MCF 10A (cell line): ENCODE data around the gene SLC25A42. TPM values are rescaled to one million over a fixed set of nuclear protein-coding genes. Genes with fewer than 3 reads are reported as not detected.
"Not testable (repeated sequence)": the region's sequence is repeated elsewhere in the genome, so short reads cannot be mapped to it uniquely, and the experiment has no call there.

Experiments used
- BruUV-seq: library from RNA; stranded (reverse); fragments of 400-500 nt; replicated peaks from 2 replicates; lab custom pipeline; 2021; lab: Mats Ljungman, UMichigan
- CTCF ChIA-PET: fragments of 300-600 bp; sonication (Branson Sonifier 250); formaldehyde crosslinking; extraction: SDS; loops from one replicate; lab custom pipeline; 2021; ENCODE audit warnings: antibody characterized with exemption, inconsistent platforms; lab: Yijun Ruan, JAX
- POLR2A ChIA-PET: fragments of 300-600, 350-650 bp; sonication (Branson Sonifier 250); formaldehyde crosslinking; extraction: SDS; loops from one replicate; lab custom pipeline; 2020; ENCODE audit warnings: antibody characterized with exemption, inconsistent platforms; lab: Yijun Ruan, JAX
- DNase-seq: peaks from one replicate; pipeline ENCODE4 v3.0.0-alpha.2; 2018; ENCODE audit not compliant: unreplicated experiment
- H3K27ac Mint-ChIP-seq: one replicate; pipeline ENCODE4 v1.8.0; 2022; ENCODE audit warnings: mild to moderate bottlenecking, low read depth, mixed read lengths; ENCODE audit not compliant: unreplicated experiment
- H3K27me3 Mint-ChIP-seq: one replicate; pipeline ENCODE4 v1.8.0; 2022; ENCODE audit warnings: mixed read lengths; ENCODE audit not compliant: insufficient read depth, unreplicated experiment
- H3K36me3 Mint-ChIP-seq: one replicate; pipeline ENCODE4 v1.8.0; 2022; ENCODE audit warnings: mild to moderate bottlenecking, moderate library complexity, mixed read lengths; ENCODE audit not compliant: insufficient read depth, unreplicated experiment
- H3K4me1 Mint-ChIP-seq: one replicate; pipeline ENCODE4 v1.8.0; 2022; ENCODE audit warnings: mixed read lengths; ENCODE audit not compliant: insufficient read depth, unreplicated experiment
- H3K4me3 Mint-ChIP-seq: one replicate; pipeline ENCODE4 v1.8.0; 2022; ENCODE audit warnings: mild to moderate bottlenecking, moderate library complexity, mixed read lengths; ENCODE audit not compliant: unreplicated experiment
- H3K9me3 Mint-ChIP-seq: one replicate; pipeline ENCODE4 v1.8.0; 2022; ENCODE audit warnings: mixed read lengths; ENCODE audit not compliant: unreplicated experiment
- CTCF ChIP-seq: fragments of 200-600 bp; IDR thresholded peaks from one replicate; pipeline ENCODE4 v1.8.0; 2022; ENCODE audit warnings: antibody characterized with exemption, mild to moderate bottlenecking; ENCODE audit not compliant: unreplicated experiment
- intact Hi-C: fragments of 100-400 bp; cut with micrococcal nuclease; formaldehyde crosslinking; loops from 2 replicates; pipeline ENCODE4 v1.14.1; 2022
- total RNA-seq: library from RNA; stranded (reverse); gene quantifications from 2 replicates; pipeline ENCODE4 v1.2.3, GENCODE V29; 2022

The SLC25A42 gene
- total RNA-seq, 1 experiment from 2014 or later: 3.1 TPM

GRCh38 chr19:19105365-19106055 is 41.7 kb downstream of the SLC25A42 start:
- Mint-ChIP-seq H3K9me3 (no peaks in the 10 kb centered on the region), H3K4me3 (no peak overlapping the region), H3K27me3 (no peaks in the 10 kb centered on the region), H3K27ac (no peak overlapping the region), H3K4me1 (no peaks in the 10 kb centered on the region), H3K36me3 (peaks cover 6% of the 10 kb centered on the region)
- intact Hi-C loops: no loop called here
- ChIA-PET POLR2A (no interaction called here), CTCF (no interaction called here)
- TF ChIP-seq CTCF: no peak
- no TSS peak for BruUV-seq
- DNase-seq: no peak

- Mint-ChIP-seq H3K27ac (no peak overlapping the region), H3K9me3 (no peaks in the 10 kb centered on the region), H3K4me3 (no peak overlapping the region), H3K36me3 (peaks cover 6% of the 10 kb centered on the region), H3K4me1 (no peaks in the 10 kb centered on the region), H3K27me3 (no peaks in the 10 kb centered on the region)
- CTCF ChIA-PET: no interaction called here
- DNase-seq: no peak
- no TSS peak for BruUV-seq
- TF ChIP-seq CTCF: no peak
- intact Hi-C loops: no loop called here
- POLR2A ChIA-PET: no interaction called here
Observed at GRCh38 chr19:19106056-19106551, 42.3 kb downstream of the SLC25A42 start.

GRCh38 chr19:19106938-19107337 is 43.1 kb downstream of the SLC25A42 start:
- H3K36me3 Mint-ChIP-seq, DNase-seq, H3K27me3 Mint-ChIP-seq, POLR2A ChIA-PET, H3K9me3 Mint-ChIP-seq, H3K27ac Mint-ChIP-seq, intact Hi-C loops, CTCF ChIA-PET, BruUV-seq, H3K4me3 Mint-ChIP-seq, H3K4me1 Mint-ChIP-seq: not testable (repeated sequence)

- no peak overlapping the region for H3K27ac Mint-ChIP-seq
- POLR2A ChIA-PET: no interaction called here
- H3K9me3 Mint-ChIP-seq: no peaks in the 10 kb centered on the region
- no peak overlapping the region for H3K4me3 Mint-ChIP-seq
- no peaks in the 10 kb centered on the region for H3K27me3 Mint-ChIP-seq
- CTCF ChIA-PET: no interaction called here
- no peak for TF ChIP-seq CTCF
- no TSS peak for BruUV-seq
- peaks cover 6% of the 10 kb centered on the region for H3K36me3 Mint-ChIP-seq
- H3K4me1 Mint-ChIP-seq: no peaks in the 10 kb centered on the region
- intact Hi-C loops: no loop called here
- no peak for DNase-seq
Observed at GRCh38 chr19:19107654-19108053, 43.9 kb downstream of the SLC25A42 start.
